ENCODE data around the gene DTNBP1. TPM values are rescaled to one million over a fixed set of nuclear protein-coding genes. Genes with fewer than 3 reads are reported as not detected.

Gene DTNBP1
- total and polyA plus RNA-seq, 3 donors from 2014 or later, result 21.8 to 25.4 (median 22.6) TPM

DNA sequence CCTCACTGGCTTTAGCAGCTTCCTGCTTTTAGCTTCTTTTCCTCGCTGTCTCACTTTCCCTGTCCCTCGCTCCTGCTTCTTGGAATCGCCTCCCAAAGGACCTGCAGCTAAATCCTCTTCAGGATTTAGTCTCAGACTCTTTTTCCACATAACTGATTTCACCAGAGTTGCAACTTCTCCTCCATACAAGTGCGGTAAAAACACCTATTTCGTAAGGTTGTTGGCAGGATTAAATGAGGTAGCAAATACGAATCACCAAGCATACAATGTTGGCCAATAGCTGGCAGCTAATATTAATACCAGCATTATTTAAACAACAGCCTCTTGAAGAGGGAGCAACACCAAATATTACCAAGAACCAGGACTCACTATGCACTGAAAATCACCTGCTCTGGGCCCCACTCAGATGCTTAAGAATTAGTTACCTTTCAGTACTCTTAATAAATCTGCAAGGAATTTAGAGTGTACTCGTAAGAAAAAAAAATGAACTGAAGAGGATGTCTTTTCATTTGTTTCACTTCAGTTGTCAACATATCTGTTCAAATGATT lies 123.0 kb downstream of the DTNBP1 start:
- no peaks in the 10 kb centered on the region for H3K36me3 ChIP-seq (ENCODE audit: low read depth, missing control alignments)
- no peak overlapping the region for H3K4me3 ChIP-seq
- no peaks in the 10 kb centered on the region for H3K27me3 ChIP-seq
- WGBS, 2 donors, result 90 to 91% methylated on average over 7 of the region's 7 CpGs
- H3K27ac ChIP-seq, result peak overlapping the region in 1 of 2 donors; percentile 55
- DNase-seq, result no peak
- intact Hi-C loops (cut with DNase I; ENCODE audit: low total_unique reads), result no loop called here
- TF ChIP-seq POLR2A (IDR thresholded peaks at IDR 0.05), result no peak
- TF ChIP-seq, protein P1, sequence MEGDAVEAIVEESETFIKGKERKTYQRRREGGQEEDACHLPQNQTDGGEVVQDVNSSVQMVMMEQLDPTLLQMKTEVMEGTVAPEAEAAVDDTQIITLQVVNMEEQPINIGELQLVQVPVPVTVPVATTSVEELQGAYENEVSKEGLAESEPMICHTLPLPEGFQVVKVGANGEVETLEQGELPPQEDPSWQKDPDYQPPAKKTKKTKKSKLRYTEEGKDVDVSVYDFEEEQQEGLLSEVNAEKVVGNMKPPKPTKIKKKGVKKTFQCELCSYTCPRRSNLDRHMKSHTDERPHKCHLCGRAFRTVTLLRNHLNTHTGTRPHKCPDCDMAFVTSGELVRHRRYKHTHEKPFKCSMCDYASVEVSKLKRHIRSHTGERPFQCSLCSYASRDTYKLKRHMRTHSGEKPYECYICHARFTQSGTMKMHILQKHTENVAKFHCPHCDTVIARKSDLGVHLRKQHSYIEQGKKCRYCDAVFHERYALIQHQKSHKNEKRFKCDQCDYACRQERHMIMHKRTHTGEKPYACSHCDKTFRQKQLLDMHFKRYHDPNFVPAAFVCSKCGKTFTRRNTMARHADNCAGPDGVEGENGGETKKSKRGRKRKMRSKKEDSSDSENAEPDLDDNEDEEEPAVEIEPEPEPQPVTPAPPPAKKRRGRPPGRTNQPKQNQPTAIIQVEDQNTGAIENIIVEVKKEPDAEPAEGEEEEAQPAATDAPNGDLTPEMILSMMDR (IDR thresholded peaks at IDR 0.05), result no peak
- H3K4me1 ChIP-seq, result peaks cover 29% of the 10 kb centered on the region
- H3K9me3 ChIP-seq, result no peaks in the 10 kb centered on the region

DNA sequence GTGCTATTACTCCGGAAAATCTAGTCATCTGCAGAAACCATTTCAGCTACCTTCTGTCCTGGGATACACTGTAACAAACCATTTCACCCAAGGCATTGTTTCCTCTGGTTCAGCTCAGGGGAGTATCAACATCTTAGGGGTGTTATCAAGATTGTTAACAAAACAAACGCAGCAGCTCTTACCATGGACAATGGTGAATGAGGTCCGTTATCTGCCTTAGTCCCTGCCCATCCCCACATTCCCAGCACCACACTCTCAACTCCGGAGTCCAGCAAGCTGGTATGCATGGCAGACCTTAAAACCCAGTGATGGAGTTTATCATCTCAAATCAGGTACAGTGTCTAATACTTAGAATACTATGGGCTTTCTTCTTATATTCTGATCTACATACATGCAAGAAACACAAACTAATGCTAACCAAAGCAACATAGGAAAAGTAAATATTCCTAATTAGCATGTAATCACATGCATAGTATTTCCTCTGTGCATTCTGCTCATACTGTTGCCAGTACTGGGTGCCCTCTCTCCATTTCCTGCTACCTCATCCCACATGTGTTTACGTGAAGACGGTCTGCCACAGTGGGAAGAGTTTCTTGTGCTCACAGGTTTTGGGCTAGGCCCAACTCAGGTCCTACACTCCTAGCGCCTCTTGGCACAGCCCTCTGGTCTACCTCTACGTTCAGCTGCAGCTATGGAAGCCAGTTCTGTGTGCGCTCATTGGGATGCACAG lies 123.9 kb downstream of the DTNBP1 start:
- WGBS, 2 donors, result 81 to 82% methylated on average over 9 of the region's 9 CpGs
- H3K4me3 ChIP-seq, result no peak overlapping the region
- H3K4me1 ChIP-seq, result peaks cover 30% of the 10 kb centered on the region
- intact Hi-C loops (cut with DNase I; ENCODE audit: low total_unique reads), result no loop called here
- TF ChIP-seq, protein P1 (IDR thresholded peaks at IDR 0.05), result no peak
- no peak for TF ChIP-seq POLR2A (IDR thresholded peaks at IDR 0.05)
- DNase-seq, result peak; percentile 75
- H3K27me3 ChIP-seq, result no peaks in the 10 kb centered on the region
- H3K27ac ChIP-seq, result peak overlapping the region in 1 of 2 donors; percentile 70
- H3K9me3 ChIP-seq, result no peaks in the 10 kb centered on the region
- H3K36me3 ChIP-seq (ENCODE audit: low read depth, missing control alignments), result no peaks in the 10 kb centered on the region

DNA sequence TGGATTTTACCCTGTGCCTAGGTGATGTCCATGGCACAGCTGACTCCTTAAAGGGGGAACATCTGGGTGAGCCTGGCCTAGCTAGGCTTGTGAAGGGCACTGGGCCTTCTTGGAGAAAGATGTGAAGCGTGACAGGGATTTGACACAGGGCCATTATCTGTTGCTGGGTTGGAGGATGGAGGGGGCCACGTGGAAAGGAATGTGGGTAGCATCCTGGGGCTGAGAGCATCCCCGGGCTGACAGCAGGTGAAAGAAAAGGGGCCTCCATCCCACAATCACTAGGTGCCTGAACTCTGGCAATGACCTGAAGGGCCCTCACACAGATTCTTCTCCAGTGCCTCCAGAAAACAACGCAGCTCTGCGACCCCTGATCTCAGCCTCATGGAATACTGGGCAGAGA lies 124.7 kb downstream of the DTNBP1 start:
- no peak for DNase-seq
- Histone ChIP-seq H3K4me1 (peaks cover 30% of the 10 kb centered on the region), H3K9me3 (no peaks in the 10 kb centered on the region), H3K27ac (peak overlapping the region; percentile 59 to 70), H3K36me3 (ENCODE audit: low read depth, missing control alignments) (no peaks in the 10 kb centered on the region), H3K4me3 (no peak overlapping the region), H3K27me3 (no peaks in the 10 kb centered on the region)
- no peak for TF ChIP-seq POLR2A (IDR thresholded peaks at IDR 0.05)
- TF ChIP-seq, protein P1 (IDR thresholded peaks at IDR 0.05), result no peak
- intact Hi-C loops (cut with DNase I; ENCODE audit: low total_unique reads), result no loop called here
- 67 to 91% methylated on average over 5 of the region's 5 CpGs for WGBS, 2 donors

DNA sequence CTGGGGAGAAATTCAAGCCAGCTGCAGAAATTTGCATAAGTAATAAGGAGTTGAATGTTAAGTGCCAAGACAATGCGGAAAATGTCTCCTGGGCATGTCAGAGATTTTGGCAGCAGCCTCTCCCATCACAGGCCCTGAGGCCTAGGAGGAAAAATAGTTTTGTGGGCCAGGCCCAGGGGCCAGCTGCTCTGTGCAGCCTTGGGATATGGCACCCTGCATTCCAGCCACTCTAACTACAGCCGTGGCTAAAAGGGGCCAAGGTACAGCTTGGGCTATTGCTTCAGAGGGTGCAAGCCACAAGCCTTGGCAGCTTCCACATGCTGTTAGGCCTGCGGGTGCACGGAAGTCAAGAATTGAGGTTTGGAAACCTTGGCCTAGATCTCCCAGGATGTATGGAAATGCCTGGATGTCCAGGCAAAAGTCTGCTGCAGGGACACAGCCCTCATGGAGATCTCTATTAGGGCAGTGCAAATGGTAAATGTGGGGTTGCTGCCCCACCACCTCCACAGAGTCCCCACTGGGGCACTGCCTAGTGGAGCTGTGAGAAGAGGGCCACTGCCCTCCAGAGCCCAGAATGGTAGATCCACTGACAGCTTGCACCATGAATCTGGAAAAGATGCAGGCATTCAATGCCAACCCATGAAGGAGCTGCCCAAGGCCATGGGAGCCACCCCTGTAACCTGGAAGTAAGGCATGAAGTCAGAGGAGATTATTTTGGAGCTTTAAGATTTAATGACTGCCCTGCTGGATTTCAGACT lies 126.5 kb downstream of the DTNBP1 start:
- Histone ChIP-seq H3K9me3 (no peaks in the 10 kb centered on the region), H3K4me1 (peaks cover 30% of the 10 kb centered on the region), H3K36me3 (ENCODE audit: low read depth, missing control alignments) (no peaks in the 10 kb centered on the region), H3K27ac (peak overlapping the region in 1 of 2 donors; percentile 22), H3K4me3 (no peak overlapping the region), H3K27me3 (no peaks in the 10 kb centered on the region)
- no peak for TF ChIP-seq POLR2A (IDR thresholded peaks at IDR 0.05)
- TF ChIP-seq, protein P1 (IDR thresholded peaks at IDR 0.05), result no peak
- intact Hi-C loops (cut with DNase I; ENCODE audit: low total_unique reads), result no loop called here
- no peak for DNase-seq
- 60 to 72% methylated on average over 4 of the region's 4 CpGs for WGBS, 2 donors

Measured in testis (tissue), 3 donors.